GM21447 (cell line): ENCODE results near the gene GAPDH.
"Not testable (repeated sequence)": the region's sequence is repeated elsewhere in the genome, so short reads cannot be mapped to it uniquely, and the experiment has no call there.

Experiments
- ATAC-seq: cut with Tn5 transposase; IDR thresholded peaks from one replicate; pipeline ENCODE4 v1.9.1; 2021; ENCODE audit not compliant: unreplicated experiment

Gene GAPDH

GRCh38 chr12:6533923-6534694 lies at the start of gene GAPDH:
Gene GAPDH (plus strand): TSS chr12:6534517. CDS start chr12:6534833, 316 bp downstream.
- peak; percentile 57 for ATAC-seq

- no peak for ATAC-seq
Measured at GRCh38 chr12:6488240-6488639, 46.1 kb upstream of the GAPDH start.

- no peak for ATAC-seq
Measured at GRCh38 chr12:6489449-6489848, 44.9 kb upstream of the GAPDH start.

- ATAC-seq: not testable (repeated sequence)
Measured at GRCh38 chr12:6490673-6491072, 43.6 kb upstream of the GAPDH start.

- peak; percentile 68 for ATAC-seq
Measured at GRCh38 chr12:6492838-6493496, 41.4 kb upstream of the GAPDH start, which contains the start of gene MRPL51. Gene MRPL51 (minus strand): TSS chr12:6493262. CDS start chr12:6493136, 126 bp downstream.

- peak; percentile 83 for ATAC-seq
Measured at GRCh38 chr12:6493497-6494257, 40.6 kb upstream of the GAPDH start, which contains the start of gene NCAPD2. Gene NCAPD2 (plus strand): TSS chr12:6494102. CDS start chr12:6495099, 997 bp downstream.

- ATAC-seq: no peak
Measured at GRCh38 chr12:6494258-6494743, 40.0 kb upstream of the GAPDH start.

GRCh38 chr12:6494968-6495367 lies 39.3 kb upstream of the GAPDH start:
- ATAC-seq: no peak

GRCh38 chr12:6497291-6497690 lies 37.0 kb upstream of the GAPDH start:
- ATAC-seq: not testable (repeated sequence)

GRCh38 chr12:6500466-6500865 lies 33.9 kb upstream of the GAPDH start:
- no peak for ATAC-seq

- ATAC-seq: no peak
Measured at GRCh38 chr12:6507102-6507998, 27.0 kb upstream of the GAPDH start.

- ATAC-seq: no peak
Measured at GRCh38 chr12:6508087-6508486, 26.2 kb upstream of the GAPDH start.

- ATAC-seq: no peak
Measured at GRCh38 chr12:6520186-6520585, 14.1 kb upstream of the GAPDH start.

GRCh38 chr12:6522193-6522592 lies 12.1 kb upstream of the GAPDH start:
- ATAC-seq: no peak

GRCh38 chr12:6523708-6524107 lies 10.6 kb upstream of the GAPDH start:
- ATAC-seq: no peak

- ATAC-seq: no peak
Measured at GRCh38 chr12:6524648-6525047, 9.7 kb upstream of the GAPDH start.

GRCh38 chr12:6526201-6526600 lies 8.1 kb upstream of the GAPDH start:
- ATAC-seq: no peak

GRCh38 chr12:6526766-6527525 lies 7.4 kb upstream of the GAPDH start:
- no peak for ATAC-seq

GRCh38 chr12:6527711-6528110 lies 6.6 kb upstream of the GAPDH start:
- no peak for ATAC-seq
